Measurements from ENCODE around the gene NEO1.

NEO1 gene

GRCh38 chr15:73023071-73023470 lies 29.2 kb upstream of the NEO1 start:
- Mint-ChIP-seq H3K36me3 (no peaks in the 10 kb centered on the region), H3K4me1 (no peaks in the 10 kb centered on the region), H3K27ac (no peak overlapping the region), H3K4me3 (no peak overlapping the region), H3K27me3 (peaks cover 54% of the 10 kb centered on the region), H3K9me3 (no peaks in the 10 kb centered on the region)
- ATAC-seq, result no peak

- peaks cover 53% of the 10 kb centered on the region for H3K27me3 Mint-ChIP-seq
- ATAC-seq, result no peak
- no peaks in the 10 kb centered on the region for H3K4me1 Mint-ChIP-seq
- H3K27ac Mint-ChIP-seq, result no peak overlapping the region
- no peak overlapping the region for H3K4me3 Mint-ChIP-seq
- no peaks in the 10 kb centered on the region for H3K36me3 Mint-ChIP-seq
- no peaks in the 10 kb centered on the region for H3K9me3 Mint-ChIP-seq
Observed at GRCh38 chr15:73024168-73024567, 28.1 kb upstream of the NEO1 start.

- no peak for ATAC-seq
- Mint-ChIP-seq H3K27ac (no peak overlapping the region), H3K9me3 (no peaks in the 10 kb centered on the region)
Observed at GRCh38 chr15:73026511-73027054, 25.7 kb upstream of the NEO1 start.

GRCh38 chr15:73028031-73028430 lies 24.2 kb upstream of the NEO1 start:
- H3K27me3 Mint-ChIP-seq, result peaks cover 19% of the 10 kb centered on the region
- no peaks in the 10 kb centered on the region for H3K9me3 Mint-ChIP-seq
- no peak for ATAC-seq
- no peaks in the 10 kb centered on the region for H3K4me1 Mint-ChIP-seq
- H3K4me3 Mint-ChIP-seq, result no peak overlapping the region
- no peaks in the 10 kb centered on the region for H3K36me3 Mint-ChIP-seq
- no peak overlapping the region for H3K27ac Mint-ChIP-seq

More at GRCh38 chr15:73026511-73027054, 25.7 kb upstream of the NEO1 start:
- Mint-ChIP-seq H3K4me3 (no peak overlapping the region), H3K4me1 (no peaks in the 10 kb centered on the region), H3K27me3 (peaks cover 33% of the 10 kb centered on the region), H3K36me3 (no peaks in the 10 kb centered on the region)

GRCh38 chr15:73028831-73029451 lies 23.3 kb upstream of the NEO1 start:
- Mint-ChIP-seq H3K9me3 (no peaks in the 10 kb centered on the region), H3K4me3 (no peak overlapping the region), H3K27me3 (peaks cover 19% of the 10 kb centered on the region), H3K4me1 (no peaks in the 10 kb centered on the region), H3K36me3 (no peaks in the 10 kb centered on the region), H3K27ac (no peak overlapping the region)
- ATAC-seq, result no peak

- no peaks in the 10 kb centered on the region for H3K36me3 Mint-ChIP-seq
- H3K9me3 Mint-ChIP-seq, result no peaks in the 10 kb centered on the region
- peaks cover 19% of the 10 kb centered on the region for H3K27me3 Mint-ChIP-seq
- no peak for ATAC-seq
- H3K4me3 Mint-ChIP-seq, result no peak overlapping the region
- H3K27ac Mint-ChIP-seq, result no peak overlapping the region
- no peaks in the 10 kb centered on the region for H3K4me1 Mint-ChIP-seq
Observed at GRCh38 chr15:73030122-73030679, 22.1 kb upstream of the NEO1 start.

GRCh38 chr15:73031648-73032047 lies 20.6 kb upstream of the NEO1 start:
- H3K4me3 Mint-ChIP-seq, result no peak overlapping the region

GRCh38 chr15:73033611-73034010 lies 18.7 kb upstream of the NEO1 start:
- Mint-ChIP-seq H3K36me3 (no peaks in the 10 kb centered on the region), H3K4me3 (no peak overlapping the region), H3K9me3 (no peaks in the 10 kb centered on the region), H3K27me3 (no peaks in the 10 kb centered on the region), H3K27ac (no peak overlapping the region), H3K4me1 (no peaks in the 10 kb centered on the region)
- ATAC-seq, result no peak

More at GRCh38 chr15:73031648-73032047, 20.6 kb upstream of the NEO1 start:
- Mint-ChIP-seq H3K9me3 (no peaks in the 10 kb centered on the region), H3K36me3 (no peaks in the 10 kb centered on the region), H3K4me1 (no peaks in the 10 kb centered on the region), H3K27me3 (peaks cover 13% of the 10 kb centered on the region), H3K27ac (no peak overlapping the region)
- ATAC-seq, result no peak

- H3K36me3 Mint-ChIP-seq, result no peaks in the 10 kb centered on the region
- H3K27ac Mint-ChIP-seq, result no peak overlapping the region
- H3K9me3 Mint-ChIP-seq, result no peaks in the 10 kb centered on the region
- no peaks in the 10 kb centered on the region for H3K27me3 Mint-ChIP-seq
- no peak overlapping the region for H3K4me3 Mint-ChIP-seq
- no peak for ATAC-seq
- no peaks in the 10 kb centered on the region for H3K4me1 Mint-ChIP-seq
Observed at GRCh38 chr15:73034221-73034620, 18.0 kb upstream of the NEO1 start.

GRCh38 chr15:73035221-73035620 lies 17.0 kb upstream of the NEO1 start:
- no peak for ATAC-seq
- Mint-ChIP-seq H3K4me1 (no peaks in the 10 kb centered on the region), H3K4me3 (no peak overlapping the region), H3K27ac (no peak overlapping the region), H3K27me3 (no peaks in the 10 kb centered on the region), H3K36me3 (no peaks in the 10 kb centered on the region), H3K9me3 (no peaks in the 10 kb centered on the region)

- Mint-ChIP-seq H3K4me3 (no peak overlapping the region), H3K9me3 (no peaks in the 10 kb centered on the region), H3K27me3 (no peaks in the 10 kb centered on the region), H3K4me1 (no peaks in the 10 kb centered on the region), H3K36me3 (no peaks in the 10 kb centered on the region), H3K27ac (no peak overlapping the region)
- ATAC-seq, result no peak
Observed at GRCh38 chr15:73038220-73038619, 14.0 kb upstream of the NEO1 start.

GRCh38 chr15:73046073-73046472 lies 6.2 kb upstream of the NEO1 start:
- Mint-ChIP-seq H3K27me3 (no peaks in the 10 kb centered on the region), H3K36me3 (no peaks in the 10 kb centered on the region), H3K4me1 (no peaks in the 10 kb centered on the region), H3K27ac (no peak overlapping the region), H3K4me3 (no peak overlapping the region), H3K9me3 (no peaks in the 10 kb centered on the region)
- ATAC-seq, result no peak

- H3K27ac Mint-ChIP-seq, result no peak overlapping the region
- H3K27me3 Mint-ChIP-seq, result no peaks in the 10 kb centered on the region
- ATAC-seq, result no peak
Observed at GRCh38 chr15:73047882-73048281, 4.4 kb upstream of the NEO1 start.

GRCh38 chr15:73048624-73049295 lies 3.5 kb upstream of the NEO1 start:
- H3K36me3 Mint-ChIP-seq, result no peaks in the 10 kb centered on the region
- H3K27me3 Mint-ChIP-seq, result no peaks in the 10 kb centered on the region
- H3K9me3 Mint-ChIP-seq, result no peaks in the 10 kb centered on the region
- no peak overlapping the region for H3K4me3 Mint-ChIP-seq
- H3K4me1 Mint-ChIP-seq, result peaks cover 6% of the 10 kb centered on the region
- ATAC-seq, result no peak
- H3K27ac Mint-ChIP-seq, result no peak overlapping the region

More at GRCh38 chr15:73047882-73048281, 4.4 kb upstream of the NEO1 start:
- Mint-ChIP-seq H3K36me3 (no peaks in the 10 kb centered on the region), H3K9me3 (no peaks in the 10 kb centered on the region), H3K4me3 (no peak overlapping the region), H3K4me1 (peaks cover 1% of the 10 kb centered on the region)

- Mint-ChIP-seq H3K27ac (no peak overlapping the region), H3K27me3 (no peaks in the 10 kb centered on the region), H3K9me3 (no peaks in the 10 kb centered on the region), H3K4me3 (no peak overlapping the region), H3K36me3 (no peaks in the 10 kb centered on the region), H3K4me1 (peaks cover 6% of the 10 kb centered on the region)
- no peak for ATAC-seq
Observed at GRCh38 chr15:73049564-73050215, 2.6 kb upstream of the NEO1 start.
